GM10266 (cell line): ENCODE results near the gene CCDC197.

Source experiments
- DNase-seq: peaks from one replicate; pipeline ENCODE4 v3.0.0; 2012; ENCODE audit errors: extremely low spot score
- TF ChIP-seq, protein P1 (sequence below): IDR thresholded peaks from 2 replicates; pipeline ENCODE4 v1.5.1; 2012; ENCODE audit warnings: mild to moderate bottlenecking, low read depth; ENCODE audit not compliant: control insufficient read depth, insufficient read depth; ENCODE audit errors: missing control alignments

CCDC197 gene

DNA sequence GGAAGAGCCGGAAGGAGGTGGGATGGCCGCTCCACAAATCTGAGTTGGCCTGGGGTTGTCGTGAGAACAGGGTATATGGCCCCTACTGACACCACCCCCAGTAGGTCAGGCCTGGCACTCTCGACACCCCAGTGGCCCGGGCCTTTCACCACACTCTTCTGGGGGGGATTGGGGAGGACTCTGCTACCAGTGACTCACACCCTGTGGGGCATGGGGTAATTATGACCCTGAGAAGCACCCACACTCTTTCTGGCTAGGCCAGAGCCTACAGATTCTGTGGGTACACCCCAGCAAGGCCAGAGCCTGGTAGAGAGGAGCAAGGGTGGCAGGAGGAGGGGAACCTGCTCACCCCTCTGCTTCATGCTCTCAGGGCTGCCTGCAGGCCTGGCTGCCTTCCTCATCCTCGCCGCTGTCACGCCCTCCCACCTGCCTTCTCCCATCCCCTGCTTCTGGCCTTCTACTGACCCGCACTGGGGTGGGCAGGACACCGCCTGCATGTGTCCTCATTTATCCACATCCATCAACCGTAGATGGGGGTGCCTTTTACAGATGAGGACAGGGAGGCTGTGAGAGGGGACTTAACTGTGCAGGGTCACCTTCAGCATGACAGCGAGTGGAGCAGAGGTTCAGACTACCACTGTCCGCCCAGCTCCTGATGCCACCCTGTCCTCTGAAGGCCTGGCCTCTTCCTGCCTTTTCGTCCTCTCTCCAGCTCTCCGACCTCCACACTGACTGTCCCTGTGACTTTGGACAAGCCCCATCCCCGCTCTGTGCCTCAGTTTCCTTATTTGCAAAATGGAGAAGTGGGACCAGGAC lies 39.1 kb upstream of the CCDC197 start:
- TF ChIP-seq, protein P1, sequence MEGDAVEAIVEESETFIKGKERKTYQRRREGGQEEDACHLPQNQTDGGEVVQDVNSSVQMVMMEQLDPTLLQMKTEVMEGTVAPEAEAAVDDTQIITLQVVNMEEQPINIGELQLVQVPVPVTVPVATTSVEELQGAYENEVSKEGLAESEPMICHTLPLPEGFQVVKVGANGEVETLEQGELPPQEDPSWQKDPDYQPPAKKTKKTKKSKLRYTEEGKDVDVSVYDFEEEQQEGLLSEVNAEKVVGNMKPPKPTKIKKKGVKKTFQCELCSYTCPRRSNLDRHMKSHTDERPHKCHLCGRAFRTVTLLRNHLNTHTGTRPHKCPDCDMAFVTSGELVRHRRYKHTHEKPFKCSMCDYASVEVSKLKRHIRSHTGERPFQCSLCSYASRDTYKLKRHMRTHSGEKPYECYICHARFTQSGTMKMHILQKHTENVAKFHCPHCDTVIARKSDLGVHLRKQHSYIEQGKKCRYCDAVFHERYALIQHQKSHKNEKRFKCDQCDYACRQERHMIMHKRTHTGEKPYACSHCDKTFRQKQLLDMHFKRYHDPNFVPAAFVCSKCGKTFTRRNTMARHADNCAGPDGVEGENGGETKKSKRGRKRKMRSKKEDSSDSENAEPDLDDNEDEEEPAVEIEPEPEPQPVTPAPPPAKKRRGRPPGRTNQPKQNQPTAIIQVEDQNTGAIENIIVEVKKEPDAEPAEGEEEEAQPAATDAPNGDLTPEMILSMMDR: no peak
- DNase-seq: no peak

DNA sequence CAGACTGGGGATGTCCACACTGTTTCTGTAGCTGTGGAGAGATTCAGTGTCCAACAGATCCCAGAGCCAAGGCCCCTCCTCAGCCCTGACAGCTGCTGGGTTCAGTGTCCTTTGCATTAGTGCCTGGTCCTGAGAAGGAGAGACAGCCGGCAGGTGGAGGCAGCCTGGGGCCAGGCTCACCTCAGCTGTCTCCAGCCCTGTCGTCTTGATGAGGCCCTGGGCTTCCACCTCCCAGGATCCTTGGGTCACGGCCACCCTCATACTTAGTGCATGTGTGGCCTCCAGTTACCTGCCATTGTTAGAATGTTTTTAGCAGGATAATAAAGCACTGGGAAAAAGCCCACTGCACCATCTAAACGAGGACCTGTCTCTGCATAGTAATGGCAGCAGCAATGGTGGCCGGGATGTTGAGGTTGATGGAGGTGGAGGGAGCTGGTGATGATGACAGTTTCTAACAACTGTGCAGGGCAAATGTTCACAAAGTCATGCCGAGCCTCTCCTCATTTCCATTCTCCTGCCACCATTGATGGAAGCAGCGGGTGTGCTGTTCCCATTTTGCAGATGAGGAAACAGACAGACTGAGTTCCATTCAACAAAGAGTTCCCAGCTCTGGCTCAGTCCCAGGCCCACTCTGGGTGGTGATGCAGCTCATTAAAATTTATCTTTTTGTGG lies 38.4 kb upstream of the CCDC197 start:
- TF ChIP-seq, protein P1: no peak
- DNase-seq: no peak

DNA sequence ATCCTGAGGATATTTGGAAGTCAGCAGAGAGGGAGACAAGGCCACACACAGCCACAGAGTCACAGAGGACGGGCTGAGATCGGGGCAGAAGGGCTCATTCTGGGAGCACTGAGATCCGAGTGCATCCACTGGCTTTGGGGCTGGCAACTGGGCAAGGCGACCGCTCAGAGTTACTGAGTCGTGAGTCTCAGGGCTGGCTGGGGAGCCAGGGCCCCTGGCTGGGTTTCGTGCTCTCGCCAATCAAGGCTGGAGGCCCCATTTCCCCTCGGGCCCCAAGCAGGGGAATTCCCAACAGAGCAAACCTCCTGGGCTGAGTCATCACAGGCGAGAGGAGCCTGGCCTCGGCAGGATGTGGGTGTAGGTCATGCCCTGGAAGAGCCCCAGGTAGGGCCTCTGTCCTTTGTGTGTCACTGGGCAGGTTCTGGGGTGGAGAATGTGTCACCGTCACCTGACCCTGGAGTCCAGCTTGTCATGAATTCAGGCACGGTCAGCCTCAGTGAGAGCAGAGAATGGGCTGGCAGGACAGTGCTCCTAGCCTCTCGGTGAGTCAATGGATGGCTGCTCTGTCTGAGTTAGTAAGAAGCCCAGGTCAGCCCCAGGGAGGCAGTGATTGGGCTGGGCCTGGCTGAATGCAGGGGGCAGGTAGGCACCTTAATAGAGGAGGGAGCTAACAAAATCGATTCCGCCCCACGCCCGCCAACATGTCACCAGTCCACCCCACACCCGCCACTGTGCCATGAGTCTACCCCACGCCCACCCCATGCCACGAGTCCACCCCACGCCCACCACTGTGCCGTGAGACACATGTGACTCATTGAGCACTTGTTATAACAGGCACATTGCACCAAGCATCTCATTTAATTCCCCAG lies 37.6 kb upstream of the CCDC197 start:
- peak; percentile 87 for DNase-seq
- TF ChIP-seq, protein P1: no peak

DNA sequence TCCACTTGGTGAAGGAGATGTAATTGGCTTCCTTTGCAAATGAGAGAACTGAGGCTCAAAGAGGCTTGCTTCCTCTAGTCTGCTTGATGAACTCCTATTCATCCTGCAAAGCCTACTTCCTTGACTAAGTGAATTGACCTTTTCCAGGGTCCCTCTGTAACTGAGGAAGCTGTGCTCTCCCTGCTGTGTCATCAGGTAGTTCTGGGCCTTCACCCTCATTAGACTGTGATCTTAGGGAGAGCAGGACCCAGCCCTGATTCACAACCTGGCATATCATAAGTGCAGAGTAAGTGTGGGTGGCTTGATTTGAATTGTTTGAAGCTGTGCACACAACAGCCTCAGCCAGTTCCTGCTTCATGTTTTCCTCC lies 37.0 kb upstream of the CCDC197 start:
- no peak for DNase-seq
- TF ChIP-seq, protein P1: no peak

DNA sequence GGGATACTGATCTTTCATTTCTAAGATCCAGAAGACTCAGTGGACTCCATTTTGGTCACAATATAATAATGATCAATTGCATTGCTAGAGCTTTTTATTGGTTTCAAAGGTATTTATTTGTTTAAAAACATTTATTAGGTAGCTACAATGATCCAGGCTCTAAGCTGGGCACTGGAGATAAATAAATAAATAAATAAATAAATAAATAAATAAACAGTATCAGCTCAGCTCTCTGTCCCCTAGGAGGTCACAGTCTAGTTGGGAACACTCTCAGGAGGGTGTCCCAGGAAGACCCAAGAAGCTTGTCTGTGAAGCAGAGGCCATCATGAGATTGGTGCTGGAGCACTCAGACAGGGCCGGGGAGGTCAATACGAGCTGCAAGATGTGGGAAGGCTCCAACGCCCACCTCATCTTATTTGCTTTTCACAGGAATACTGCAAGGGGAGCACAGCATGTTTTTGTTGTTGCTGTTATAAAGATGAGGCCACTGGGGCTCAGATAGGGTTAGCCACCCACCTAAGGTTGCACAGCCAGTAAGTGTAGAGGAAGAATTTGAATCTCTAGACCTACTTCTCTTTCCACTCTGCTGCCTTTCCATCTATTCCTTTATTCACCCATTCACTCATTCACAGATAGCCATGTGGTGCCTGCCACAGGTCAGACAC lies 36.2 kb upstream of the CCDC197 start:
- DNase-seq: no peak
- TF ChIP-seq, protein P1: no peak

DNA sequence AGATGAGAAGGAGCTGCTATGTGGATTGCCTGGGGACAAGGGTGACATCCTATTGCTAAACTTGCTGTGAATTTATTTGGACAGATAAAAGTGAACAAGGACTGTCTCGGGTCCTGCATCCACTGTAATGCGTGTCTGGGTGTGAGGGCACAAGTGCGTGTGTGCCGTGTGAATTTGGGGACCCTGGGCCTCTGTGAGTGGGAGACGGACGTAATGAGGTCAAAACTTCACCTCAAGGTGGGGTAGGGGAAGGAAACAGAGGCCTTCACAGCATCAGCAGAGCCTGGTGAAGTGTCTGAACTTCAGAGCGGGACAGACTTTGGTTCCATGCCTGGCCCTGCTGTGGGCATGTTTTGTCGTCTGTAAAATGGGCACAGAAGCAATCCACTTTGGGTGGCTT lies 35.5 kb upstream of the CCDC197 start:
- TF ChIP-seq, protein P1: no peak
- DNase-seq: no peak
